Activated naive CD8-positive, alpha-beta T cell treated with anti-CD3 and anti-CD28 coated beads, Interleukin-2, amount 10 ng/mL, durations not matched to agents 7 days and 5 days (primary cell): ENCODE data around the gene RIMS1. TPM values are rescaled to one million over a fixed set of nuclear protein-coding genes. Genes with fewer than 3 reads are reported as not detected.
"Not testable (repeated sequence)": the region's sequence is repeated elsewhere in the genome, so short reads cannot be mapped to it uniquely, and the experiment has no call there.

Source experiments
- ATAC-seq: fragments of 150-1000 bp; cut with Tn5 transposase; one replicate; pipeline ENCODE4 v1.10.0; 2021; ENCODE audit warnings: low read depth, moderate library complexity
- POLR2A ChIA-PET: fragments of 350-600 bp; sonication (Branson Sonifier 250); formaldehyde crosslinking; loops from one replicate; lab custom pipeline; 2021; ENCODE audit warnings: antibody characterized with exemption; lab: Charles Lee
- DNase-seq: peaks from one replicate; pipeline ENCODE4 v3.0.0; 2021
- H3K27ac Mint-ChIP-seq: one replicate; pipeline ENCODE4 v1.8.0; 2022; ENCODE audit warnings: mild to moderate bottlenecking, mixed read lengths
- H3K27me3 Mint-ChIP-seq: one replicate; pipeline ENCODE4 v1.8.0; 2022; ENCODE audit warnings: mild to moderate bottlenecking, moderate library complexity, mixed read lengths
- H3K36me3 Mint-ChIP-seq: one replicate; pipeline ENCODE4 v1.8.0; 2021; ENCODE audit warnings: mild to moderate bottlenecking, mixed read lengths
- H3K4me1 Mint-ChIP-seq: one replicate; pipeline ENCODE4 v1.8.0; 2021; ENCODE audit warnings: mixed read lengths
- H3K4me3 Mint-ChIP-seq: one replicate; pipeline ENCODE4 v1.8.0; 2022; ENCODE audit warnings: mild to moderate bottlenecking, moderate library complexity, mixed read lengths
- H3K9me3 Mint-ChIP-seq: one replicate; pipeline ENCODE4 v1.8.0; 2021; ENCODE audit warnings: mixed read lengths
- total RNA-seq, 2 experiments: library from RNA; stranded (reverse); gene quantifications; one replicate each; pipeline ENCODE4 v1.2.3, GENCODE V29; 2021

RIMS1 gene
- total RNA-seq, 2 experiments from 2014 or later, result not detected

DNA sequence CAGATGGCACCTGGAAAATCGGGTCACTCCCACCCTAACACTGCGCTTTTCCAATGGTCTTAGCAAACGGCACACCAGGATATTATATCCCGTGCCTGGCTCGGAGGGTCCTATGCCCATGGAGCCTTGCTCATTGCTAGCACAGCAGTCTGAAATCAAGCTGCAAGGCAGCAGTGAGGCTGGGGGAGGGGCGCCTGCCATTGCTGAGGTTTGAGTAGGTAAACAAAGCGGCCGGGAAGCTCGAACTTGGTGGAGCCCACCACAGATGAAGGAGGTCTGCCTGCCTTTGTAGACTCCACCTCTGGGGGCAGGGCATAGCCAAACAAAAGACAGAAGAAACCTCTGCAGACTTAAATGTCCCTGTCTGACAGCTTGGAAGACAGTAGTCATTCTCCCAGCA, 120.2 kb downstream of the RIMS1 start:
- H3K9me3 Mint-ChIP-seq, POLR2A ChIA-PET, H3K4me1 Mint-ChIP-seq, H3K4me3 Mint-ChIP-seq, H3K27me3 Mint-ChIP-seq, H3K27ac Mint-ChIP-seq, DNase-seq, ATAC-seq, H3K36me3 Mint-ChIP-seq: not testable (repeated sequence)

DNA sequence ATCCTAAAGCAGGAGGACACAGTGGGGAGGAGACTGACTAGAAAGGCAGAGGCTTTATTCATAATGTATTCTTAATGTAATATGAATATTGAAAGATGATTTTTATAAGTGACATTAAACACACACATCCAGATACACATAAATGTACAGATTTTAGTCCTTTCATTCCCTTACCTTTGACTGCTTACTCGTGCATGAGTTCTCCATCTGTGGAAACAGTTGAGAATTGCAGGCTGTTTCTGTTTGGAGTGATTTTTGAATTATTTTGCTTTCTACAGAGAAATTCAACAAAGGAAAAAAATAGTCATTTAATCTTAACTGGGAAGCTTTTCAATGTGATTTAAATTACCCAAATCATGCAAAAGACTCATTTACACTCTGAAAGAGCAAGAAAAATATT, 136.5 kb downstream of the RIMS1 start:
- H3K27ac Mint-ChIP-seq, result no peak overlapping the region
- POLR2A ChIA-PET, result no interaction called here
- ATAC-seq (no peak), DNase-seq (no peak)
- no peaks in the 10 kb centered on the region for H3K9me3 Mint-ChIP-seq
- no peaks in the 10 kb centered on the region for H3K4me1 Mint-ChIP-seq
- H3K4me3 Mint-ChIP-seq, result no peak overlapping the region
- H3K36me3 Mint-ChIP-seq, result no peaks in the 10 kb centered on the region
- H3K27me3 Mint-ChIP-seq, result no peaks in the 10 kb centered on the region

DNA sequence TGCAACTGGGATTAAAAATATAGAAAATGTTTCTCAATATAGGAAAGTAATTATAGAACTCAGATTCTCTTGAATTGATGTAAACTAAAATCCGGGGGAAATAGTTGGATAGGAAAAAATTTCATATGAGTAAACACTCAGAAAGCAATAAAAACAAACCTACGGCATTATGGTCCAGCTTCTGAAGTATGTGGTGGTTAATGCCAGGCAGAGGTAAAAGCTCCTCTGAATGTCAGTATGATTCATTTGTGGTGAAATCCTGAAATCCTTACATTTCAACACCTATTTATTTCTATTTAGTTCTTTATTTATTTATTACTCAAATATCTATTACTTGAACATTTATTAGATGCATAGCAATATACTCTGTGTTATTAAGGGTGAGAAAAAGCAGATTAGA, 145.1 kb downstream of the RIMS1 start:
- POLR2A ChIA-PET, result no interaction called here

GRCh38 chr6:72032086-72032485, 145.7 kb downstream of the RIMS1 start:
- Mint-ChIP-seq H3K4me3 (no peak overlapping the region), H3K4me1 (no peaks in the 10 kb centered on the region), H3K9me3 (no peaks in the 10 kb centered on the region), H3K27ac (no peak overlapping the region), H3K27me3 (no peaks in the 10 kb centered on the region), H3K36me3 (no peaks in the 10 kb centered on the region)
- POLR2A ChIA-PET, result no interaction called here
- ATAC-seq (no peak), DNase-seq (no peak)

More for the DNA sequence above, 145.1 kb downstream of the RIMS1 start:
- Mint-ChIP-seq H3K4me3 (no peak overlapping the region), H3K36me3 (no peaks in the 10 kb centered on the region), H3K9me3 (no peaks in the 10 kb centered on the region), H3K4me1 (no peaks in the 10 kb centered on the region), H3K27ac (no peak overlapping the region), H3K27me3 (no peaks in the 10 kb centered on the region)
- no peak for ATAC-seq
- no peak for DNase-seq

DNA sequence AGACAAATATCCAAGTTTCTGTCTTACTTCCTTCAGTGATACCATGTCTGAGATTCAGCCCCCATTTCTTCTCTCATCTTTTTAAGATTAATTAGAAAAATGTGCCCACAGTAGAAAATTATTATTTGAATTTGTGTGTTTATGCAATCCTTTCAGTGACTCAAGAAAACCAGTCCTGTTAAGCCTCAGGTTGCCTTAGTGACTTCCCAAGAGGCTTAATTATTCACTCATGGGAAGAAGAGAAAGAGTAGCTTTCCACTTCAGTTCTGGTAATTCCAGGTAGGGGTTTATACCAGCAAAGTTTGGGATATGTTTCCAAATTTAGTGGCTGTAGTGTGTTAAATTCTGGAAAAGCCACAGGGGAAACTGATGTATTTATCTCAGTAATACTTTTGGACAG, 149.1 kb downstream of the RIMS1 start:
- Mint-ChIP-seq H3K27me3 (no peaks in the 10 kb centered on the region), H3K27ac (no peak overlapping the region), H3K36me3 (no peaks in the 10 kb centered on the region), H3K4me3 (no peak overlapping the region), H3K9me3 (no peaks in the 10 kb centered on the region), H3K4me1 (no peaks in the 10 kb centered on the region)
- DNase-seq, result no peak
- POLR2A ChIA-PET, result no interaction called here
- no peak for ATAC-seq

- POLR2A ChIA-PET, result no interaction called here
- Mint-ChIP-seq H3K27me3 (no peaks in the 10 kb centered on the region), H3K4me1 (no peaks in the 10 kb centered on the region), H3K4me3 (no peak overlapping the region), H3K27ac (no peak overlapping the region), H3K9me3 (no peaks in the 10 kb centered on the region), H3K36me3 (no peaks in the 10 kb centered on the region)
- DNase-seq, result no peak
- ATAC-seq, result no peak
Measured at GRCh38 chr6:72035966-72036365, 149.6 kb downstream of the RIMS1 start.

DNA sequence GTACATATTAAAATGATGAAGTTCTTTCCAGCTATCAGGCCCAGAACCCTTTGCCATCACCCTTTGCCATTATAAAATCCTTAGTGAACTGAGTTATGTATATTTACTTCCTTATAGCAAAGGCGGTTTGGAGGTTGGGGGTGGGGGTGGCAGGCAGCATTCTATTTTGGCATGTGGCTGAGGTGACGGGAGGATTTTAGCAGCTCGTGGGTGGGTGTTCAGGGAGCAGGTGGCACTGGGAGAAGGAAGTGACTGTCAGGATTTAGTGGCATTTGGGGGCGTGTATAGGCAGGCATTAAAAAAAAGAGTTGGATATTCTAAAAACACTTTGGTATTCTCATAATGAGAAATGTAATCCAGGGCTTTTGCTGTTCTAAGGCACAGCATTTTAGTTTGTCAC, 150.7 kb downstream of the RIMS1 start:
- Mint-ChIP-seq H3K27ac (no peak overlapping the region), H3K4me3 (no peak overlapping the region), H3K27me3 (no peaks in the 10 kb centered on the region), H3K9me3 (no peaks in the 10 kb centered on the region), H3K4me1 (no peaks in the 10 kb centered on the region), H3K36me3 (no peaks in the 10 kb centered on the region)
- POLR2A ChIA-PET, result no interaction called here
- ATAC-seq (no peak), DNase-seq (no peak)

GRCh38 chr6:72040111-72040510, 153.8 kb downstream of the RIMS1 start:
- no peaks in the 10 kb centered on the region for H3K36me3 Mint-ChIP-seq
- POLR2A ChIA-PET, result no interaction called here
- H3K4me1 Mint-ChIP-seq, result no peaks in the 10 kb centered on the region
- H3K9me3 Mint-ChIP-seq, result no peaks in the 10 kb centered on the region
- no peaks in the 10 kb centered on the region for H3K27me3 Mint-ChIP-seq
- no peak for ATAC-seq
- DNase-seq, result no peak
- no peak overlapping the region for H3K27ac Mint-ChIP-seq
- H3K4me3 Mint-ChIP-seq, result no peak overlapping the region

- no peak overlapping the region for H3K27ac Mint-ChIP-seq
- ATAC-seq, result no peak
Measured at GRCh38 chr6:72042088-72042487, 155.7 kb downstream of the RIMS1 start.

DNA sequence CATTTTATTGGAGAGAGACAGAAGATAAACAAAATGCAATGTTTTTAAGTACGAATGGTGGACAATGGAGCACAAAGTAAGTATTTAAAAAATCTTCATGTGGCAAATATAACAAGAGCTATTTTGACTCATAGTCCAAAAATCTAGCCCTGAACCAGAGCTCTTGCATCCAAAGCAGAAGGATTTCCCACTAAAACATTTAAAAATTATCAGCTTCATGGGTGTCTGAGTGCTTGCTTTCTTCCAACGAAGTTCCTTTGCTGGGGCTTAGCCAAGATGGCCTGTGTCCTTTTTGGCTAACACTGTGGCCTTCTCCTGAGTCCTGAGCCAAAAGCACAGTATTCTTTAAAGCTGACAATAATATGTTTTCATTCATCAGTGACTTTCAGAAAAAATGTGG, 161.7 kb downstream of the RIMS1 start:
- ATAC-seq (no peak), DNase-seq (no peak)
- Mint-ChIP-seq H3K27ac (no peak overlapping the region), H3K36me3 (no peaks in the 10 kb centered on the region), H3K27me3 (no peaks in the 10 kb centered on the region), H3K4me3 (no peak overlapping the region), H3K9me3 (no peaks in the 10 kb centered on the region), H3K4me1 (no peaks in the 10 kb centered on the region)
- POLR2A ChIA-PET, result no interaction called here

More at GRCh38 chr6:72042088-72042487, 155.7 kb downstream of the RIMS1 start:
- no peak for DNase-seq
- H3K36me3 Mint-ChIP-seq, result no peaks in the 10 kb centered on the region
- POLR2A ChIA-PET, result no interaction called here
- no peaks in the 10 kb centered on the region for H3K9me3 Mint-ChIP-seq
- H3K4me1 Mint-ChIP-seq, result no peaks in the 10 kb centered on the region
- H3K27me3 Mint-ChIP-seq, result no peaks in the 10 kb centered on the region
- no peak overlapping the region for H3K4me3 Mint-ChIP-seq

GRCh38 chr6:72049376-72049775, 163.0 kb downstream of the RIMS1 start:
- POLR2A ChIA-PET, result no interaction called here
- Mint-ChIP-seq H3K9me3 (peaks cover 2% of the 10 kb centered on the region), H3K27ac (no peak overlapping the region), H3K27me3 (no peaks in the 10 kb centered on the region), H3K4me1 (no peaks in the 10 kb centered on the region), H3K36me3 (no peaks in the 10 kb centered on the region), H3K4me3 (no peak overlapping the region)
- no peak for DNase-seq
- ATAC-seq, result no peak

GRCh38 chr6:72061286-72061685, 174.9 kb downstream of the RIMS1 start:
- no peak overlapping the region for H3K4me3 Mint-ChIP-seq
- H3K36me3 Mint-ChIP-seq, result no peaks in the 10 kb centered on the region
- no peaks in the 10 kb centered on the region for H3K9me3 Mint-ChIP-seq
- no peaks in the 10 kb centered on the region for H3K27me3 Mint-ChIP-seq
- H3K4me1 Mint-ChIP-seq, result no peaks in the 10 kb centered on the region
- DNase-seq, result no peak
- ATAC-seq, result no peak
- no peak overlapping the region for H3K27ac Mint-ChIP-seq
- POLR2A ChIA-PET, result no interaction called here

- no peak overlapping the region for H3K27ac Mint-ChIP-seq
- H3K4me3 Mint-ChIP-seq, result no peak overlapping the region
- no peaks in the 10 kb centered on the region for H3K4me1 Mint-ChIP-seq
- POLR2A ChIA-PET, result no interaction called here
- no peaks in the 10 kb centered on the region for H3K36me3 Mint-ChIP-seq
- DNase-seq (no peak), ATAC-seq (no peak)
- H3K27me3 Mint-ChIP-seq, result no peaks in the 10 kb centered on the region
- H3K9me3 Mint-ChIP-seq, result no peaks in the 10 kb centered on the region
Measured at GRCh38 chr6:72064399-72064975, 178.1 kb downstream of the RIMS1 start.

DNA sequence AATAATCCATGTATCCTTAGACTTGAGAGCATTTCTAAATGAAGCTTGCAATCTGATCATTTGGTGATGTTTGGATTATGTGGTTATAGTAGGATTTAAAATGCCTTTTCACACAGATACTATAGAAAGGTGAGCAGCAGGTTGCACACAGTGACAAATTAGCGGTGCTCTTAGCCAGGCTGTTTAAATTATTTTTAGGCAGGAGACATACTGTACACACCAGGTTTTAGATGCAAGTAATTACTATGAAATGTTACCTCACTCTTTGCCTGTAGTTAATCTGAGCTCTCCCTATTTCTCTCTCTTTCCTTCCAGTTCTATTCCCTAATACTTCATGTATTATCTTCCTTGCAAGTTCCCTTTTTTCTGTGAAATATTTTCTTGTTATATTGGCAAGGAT, 191.7 kb downstream of the RIMS1 start:
- H3K27ac Mint-ChIP-seq, result no peak overlapping the region
- peaks cover 2% of the 10 kb centered on the region for H3K27me3 Mint-ChIP-seq
- ATAC-seq (no peak), DNase-seq (no peak)
- no peaks in the 10 kb centered on the region for H3K4me1 Mint-ChIP-seq
- H3K36me3 Mint-ChIP-seq, result no peaks in the 10 kb centered on the region
- POLR2A ChIA-PET, result no interaction called here
- no peak overlapping the region for H3K4me3 Mint-ChIP-seq
- no peaks in the 10 kb centered on the region for H3K9me3 Mint-ChIP-seq
